HepG2 (cell line): Measurements from ENCODE around the gene FUT1. TPM values are rescaled to one million over a fixed set of nuclear protein-coding genes. Genes with fewer than 3 reads are reported as not detected.

Experiments
- DBP ChIP-seq: sonication (generic); formaldehyde crosslinking; IDR thresholded peaks from 2 replicates; pipeline ENCODE4 v1.4.0; 2020; ENCODE audit warnings: missing genetic modification reagents; ENCODE audit errors: not compliant biosample characterization
- DZIP1 ChIP-seq: sonication (generic); formaldehyde crosslinking; IDR thresholded peaks from 2 replicates; pipeline ENCODE4 v1.5.0; 2020; ENCODE audit warnings: mild to moderate bottlenecking, missing genetic modification reagents
- EED ChIP-seq: sonication (generic); formaldehyde crosslinking; IDR thresholded peaks from 2 replicates; pipeline ENCODE4 v1.5.0; 2020; ENCODE audit warnings: mild to moderate bottlenecking, missing genetic modification reagents
- EZH2 ChIP-seq: conservative IDR thresholded peaks from 2 replicates; pipeline ENCODE4 v1.6.1; 2012; ENCODE audit warnings: mild to moderate bottlenecking, low read depth, low read length, moderate library complexity
- FOSL1 ChIP-seq: sonication (generic); formaldehyde crosslinking; IDR thresholded peaks from 2 replicates; pipeline ENCODE4 v1.9.0; 2021; ENCODE audit warnings: missing genetic modification reagents, borderline replicate concordance
- HMGXB4 ChIP-seq, 2 experiments: sonication (generic) in 1 of 2; formaldehyde crosslinking in 1 of 2; IDR thresholded peaks; 2 replicates each; pipeline versions ENCODE4 v1.4.0 to v1.6.1; 2018 to 2020; ENCODE audit warnings: missing genetic modification reagents in 2 of 2, borderline replicate concordance in 1 of 2, low read depth in 1 of 2, mild to moderate bottlenecking in 1 of 2, missing biosample characterization in 1 of 2
- HOXA5 ChIP-seq: sonication (generic); formaldehyde crosslinking; IDR thresholded peaks from 2 replicates; pipeline ENCODE4 v1.4.0; 2020; ENCODE audit warnings: missing genetic modification reagents
- PRMT3 ChIP-seq: sonication (generic); formaldehyde crosslinking; IDR thresholded peaks from 2 replicates; pipeline ENCODE4 v1.8.1; 2022; ENCODE audit warnings: low read depth, mild to moderate bottlenecking, moderate library complexity, missing genetic modification reagents, borderline replicate concordance
- PTBP1 ChIP-seq: fragments of 200-400 bp; formaldehyde crosslinking; IDR thresholded peaks from 2 replicates; pipeline ENCODE4 v1.6.1; 2018; ENCODE audit warnings: low read length, low read depth; ENCODE audit not compliant: poor library complexity, severe bottlenecking
- SKI ChIP-seq: fragments of 450-650 bp; IDR thresholded peaks from one replicate; pipeline ENCODE4 v1.6.1; 2018; ENCODE audit warnings: mild to moderate bottlenecking; ENCODE audit not compliant: partially characterized antibody
- SOX13 ChIP-seq, 3 experiments: fragments of 450-650 bp in 1 of 3; sonication (generic) in 1 of 3; formaldehyde crosslinking in 1 of 3; IDR thresholded peaks in 2 of 3; conservative IDR thresholded peaks in 1 of 3; 2 replicates each; pipeline versions ENCODE4 v1.5.0 to v1.6.1; 2016 to 2020; ENCODE audit warnings: antibody characterized with exemption in 1 of 3, mild to moderate bottlenecking in 1 of 3, missing compliant biosample characterization in 1 of 3, missing genetic modification reagents in 1 of 3, moderate library complexity in 1 of 3
- SRF ChIP-seq: IDR thresholded peaks from 2 replicates; pipeline ENCODE4 v1.6.1; 2011; ENCODE audit warnings: mild to moderate bottlenecking, low read depth, low read length, moderate library complexity
- STAT5B ChIP-seq: sonication (generic); formaldehyde crosslinking; IDR thresholded peaks from 2 replicates; pipeline ENCODE4 v1.4.0; 2020; ENCODE audit warnings: missing genetic modification reagents
- TEAD2 ChIP-seq: sonication (generic); formaldehyde crosslinking; IDR thresholded peaks from 2 replicates; pipeline ENCODE4 v1.9.0; 2021; ENCODE audit warnings: missing genetic modification reagents
- ZFP1 ChIP-seq: IDR thresholded peaks from 2 replicates; pipeline ENCODE4 v1.6.1; 2016
- polyA plus RNA-seq, 8 experiments: library from polyadenylated mRNA; depleted of rRNA in 3 of 8; stranded (reverse) in 7 of 8; unstranded in 1 of 8; fragments of >200 nt; fragmentation: Illumina TruSeq in 4 of 8; extraction: Trizol in 4 of 8; gene quantifications; 2 replicates each; pipeline versions ENCODE4 v1.2.1 to v1.2.3, GENCODE V29; 2011 to 2016; ENCODE audit warnings: low read depth in 4 of 8, missing spikeins in 1 of 8, mixed read lengths in 1 of 8; ENCODE audit not compliant: insufficient read depth in 1 of 8
- total RNA-seq, 5 experiments: library from RNA; depleted of rRNA; stranded (reverse); fragments of >200 nt; fragmentation: Illumina TruSeq; extraction: Trizol; gene quantifications; 2 replicates each; pipeline ENCODE4 v1.2.3, GENCODE V29; 2016; ENCODE audit warnings: low read depth in 1 of 5
- TF ChIP-seq, protein P1 (sequence below): IDR thresholded peaks from 2 replicates; pipeline ENCODE4 v1.6.1; 2016; ENCODE audit warnings: low read depth, control low read depth
- TF ChIP-seq, protein P2 (sequence below): sonication (generic); formaldehyde crosslinking; IDR thresholded peaks from 2 replicates; pipeline ENCODE4 v1.4.0; 2020; ENCODE audit warnings: mild to moderate bottlenecking, missing genetic modification reagents, borderline replicate concordance

The FUT1 gene
- total and polyA plus RNA-seq, 2 of the 13 experiments (the other 11 are each of a cell fraction or from before 2014, with no cell fraction given): 0.07 to 1.1 TPM

DNA sequence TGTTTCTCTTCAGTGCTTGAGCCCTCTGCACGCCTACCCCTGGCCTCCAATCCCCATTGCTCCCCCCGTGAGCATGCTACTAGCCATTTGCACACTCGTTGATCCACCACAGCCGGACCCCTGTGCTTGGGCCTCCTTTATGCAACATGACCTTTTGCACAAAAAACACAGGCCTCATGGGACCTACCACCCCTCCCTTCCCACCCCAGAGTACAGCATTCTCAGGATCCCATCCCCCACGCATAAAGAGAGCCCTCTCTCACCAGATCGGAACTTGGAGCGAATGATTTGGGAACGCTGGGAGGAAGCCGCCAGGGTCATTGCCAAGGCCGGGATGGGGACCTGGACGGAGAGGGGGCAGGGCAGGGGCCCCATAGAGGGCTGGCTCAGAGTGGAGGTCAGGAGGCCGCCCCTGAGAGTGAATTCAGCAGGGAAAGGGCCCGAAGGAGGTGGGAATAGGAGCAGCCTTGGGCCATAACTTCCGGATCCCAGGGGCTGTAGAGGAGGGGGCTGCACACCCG, 33.7 kb downstream of the FUT1 start (continued):
- TF ChIP-seq PRMT3 (CRISPR knock-in tag) (no peak), SKI (peak; percentile 97), HMGXB4 (CRISPR knock-in tag; IDR thresholded peaks at IDR 0.05; ENCODE audit: borderline replicate concordance in 1 of 2, low read depth in 1 of 2) (peak in 1 of 2 experiments; percentile 54; a peak in 1 of 4 replicates), TEAD2 (CRISPR knock-in tag) (no peak), DZIP1 (CRISPR knock-in tag) (no peak), EZH2 (no peak), SRF (no peak), HOXA5 (CRISPR knock-in tag) (no peak; the same call in 1 of the 2 replicates), DBP (no peak), STAT5B (CRISPR knock-in tag) (no peak), SOX13 (IDR thresholded peaks at IDR 0.05) (0 out of 2 replicates have a peak, but pooled peaks have one; percentile 14), SOX13 (CRISPR knock-in tag; conservative IDR thresholded peaks at IDR 0.05 in 1 of 2, IDR thresholded peaks at IDR 0.05 in 1 of 2) (peak in 1 of 2 experiments; percentile 57; a peak in 2 of 4 replicates), PTBP1 (no peak), FOSL1 (no peak), EED (no peak), ZFP1 (CRISPR knock-in tag) (no peak)
- TF ChIP-seq, protein P1, sequence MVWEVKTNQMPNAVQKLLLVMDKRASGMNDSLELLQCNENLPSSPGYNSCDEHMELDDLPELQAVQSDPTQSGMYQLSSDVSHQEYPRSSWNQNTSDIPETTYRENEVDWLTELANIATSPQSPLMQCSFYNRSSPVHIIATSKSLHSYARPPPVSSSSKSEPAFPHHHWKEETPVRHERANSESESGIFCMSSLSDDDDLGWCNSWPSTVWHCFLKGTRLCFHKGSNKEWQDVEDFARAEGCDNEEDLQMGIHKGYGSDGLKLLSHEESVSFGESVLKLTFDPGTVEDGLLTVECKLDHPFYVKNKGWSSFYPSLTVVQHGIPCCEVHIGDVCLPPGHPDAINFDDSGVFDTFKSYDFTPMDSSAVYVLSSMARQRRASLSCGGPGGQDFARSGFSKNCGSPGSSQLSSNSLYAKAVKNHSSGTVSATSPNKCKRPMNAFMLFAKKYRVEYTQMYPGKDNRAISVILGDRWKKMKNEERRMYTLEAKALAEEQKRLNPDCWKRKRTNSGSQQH (CRISPR knock-in tag): no peak; the same call in 1 of the 2 replicates
- TF ChIP-seq, protein P2, sequence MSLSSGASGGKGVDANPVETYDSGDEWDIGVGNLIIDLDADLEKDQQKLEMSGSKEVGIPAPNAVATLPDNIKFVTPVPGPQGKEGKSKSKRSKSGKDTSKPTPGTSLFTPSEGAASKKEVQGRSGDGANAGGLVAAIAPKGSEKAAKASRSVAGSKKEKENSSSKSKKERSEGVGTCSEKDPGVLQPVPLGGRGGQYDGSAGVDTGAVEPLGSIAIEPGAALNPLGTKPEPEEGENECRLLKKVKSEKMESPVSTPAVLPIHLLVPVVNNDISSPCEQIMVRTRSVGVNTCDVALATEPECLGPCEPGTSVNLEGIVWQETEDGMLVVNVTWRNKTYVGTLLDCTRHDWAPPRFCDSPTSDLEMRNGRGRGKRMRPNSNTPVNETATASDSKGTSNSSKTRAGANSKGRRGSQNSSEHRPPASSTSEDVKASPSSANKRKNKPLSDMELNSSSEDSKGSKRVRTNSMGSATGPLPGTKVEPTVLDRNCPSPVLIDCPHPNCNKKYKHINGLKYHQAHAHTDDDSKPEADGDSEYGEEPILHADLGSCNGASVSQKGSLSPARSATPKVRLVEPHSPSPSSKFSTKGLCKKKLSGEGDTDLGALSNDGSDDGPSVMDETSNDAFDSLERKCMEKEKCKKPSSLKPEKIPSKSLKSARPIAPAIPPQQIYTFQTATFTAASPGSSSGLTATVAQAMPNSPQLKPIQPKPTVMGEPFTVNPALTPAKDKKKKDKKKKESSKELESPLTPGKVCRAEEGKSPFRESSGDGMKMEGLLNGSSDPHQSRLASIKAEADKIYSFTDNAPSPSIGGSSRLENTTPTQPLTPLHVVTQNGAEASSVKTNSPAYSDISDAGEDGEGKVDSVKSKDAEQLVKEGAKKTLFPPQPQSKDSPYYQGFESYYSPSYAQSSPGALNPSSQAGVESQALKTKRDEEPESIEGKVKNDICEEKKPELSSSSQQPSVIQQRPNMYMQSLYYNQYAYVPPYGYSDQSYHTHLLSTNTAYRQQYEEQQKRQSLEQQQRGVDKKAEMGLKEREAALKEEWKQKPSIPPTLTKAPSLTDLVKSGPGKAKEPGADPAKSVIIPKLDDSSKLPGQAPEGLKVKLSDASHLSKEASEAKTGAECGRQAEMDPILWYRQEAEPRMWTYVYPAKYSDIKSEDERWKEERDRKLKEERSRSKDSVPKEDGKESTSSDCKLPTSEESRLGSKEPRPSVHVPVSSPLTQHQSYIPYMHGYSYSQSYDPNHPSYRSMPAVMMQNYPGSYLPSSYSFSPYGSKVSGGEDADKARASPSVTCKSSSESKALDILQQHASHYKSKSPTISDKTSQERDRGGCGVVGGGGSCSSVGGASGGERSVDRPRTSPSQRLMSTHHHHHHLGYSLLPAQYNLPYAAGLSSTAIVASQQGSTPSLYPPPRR: peak; percentile 75; the same call in 1 of the 2 replicates
